Measurements from ENCODE around the gene SEMA6B.
A peak's percentile ranks its signal among the peaks of the same experiment; 100 is the strongest.

The SEMA6B gene

GRCh38 chr19:4578552-4579248, 19.2 kb upstream of the SEMA6B start:
- H3K79me2 ChIP-seq (ENCODE audit: control insufficient read depth, insufficient read depth, low read length), result no peaks in the 10 kb centered on the region
- no peak overlapping the region for H4K8ac ChIP-seq (ENCODE audit: low read depth, low read length)
- no peak overlapping the region for H3K4me2 ChIP-seq (ENCODE audit: low read length)
- H2BK15ac ChIP-seq (replicated peaks; ENCODE audit: low read depth), result no peak overlapping the region
- H3K18ac ChIP-seq (ENCODE audit: low read length), result no peak overlapping the region
- WGBS (ENCODE audit: extremely low coverage, insufficient coverage, low lambda C conversion rate), result no CpG with 5 or more reads among the region's 11 CpGs
- no peaks in the 10 kb centered on the region for H3K27me3 ChIP-seq (ENCODE audit: insufficient read depth, low read length, poor library complexity)
- no peak overlapping the region for H3K9ac ChIP-seq (ENCODE audit: low read length)
- no peak overlapping the region for H3K4ac ChIP-seq (ENCODE audit: low read depth, low read length)
- peaks cover 5% of the 10 kb centered on the region for H3K4me1 ChIP-seq (ENCODE audit: control insufficient read depth, low read depth, low read length)
- H3K56ac ChIP-seq (ENCODE audit: low read length), result no peak overlapping the region
- H4K5ac ChIP-seq (ENCODE audit: low read length), result no peak overlapping the region
- H3K79me1 ChIP-seq (ENCODE audit: low read length), result no peaks in the 10 kb centered on the region
- H3K4me3 ChIP-seq (ENCODE audit: low read length), result no peak overlapping the region
- H3K23ac ChIP-seq (ENCODE audit: low read length), result no peak overlapping the region
- no peak for DNase-seq
- no peak overlapping the region for H2BK120ac ChIP-seq (ENCODE audit: low read depth, low read length)
- no peak overlapping the region for H3K27ac ChIP-seq (ENCODE audit: low read depth, low read length)
- H3K36me3 ChIP-seq (ENCODE audit: control insufficient read depth, insufficient read depth, low read length), result no peaks in the 10 kb centered on the region
- H2AK5ac ChIP-seq (ENCODE audit: low read length), result no peak overlapping the region
- H2BK5ac ChIP-seq (ENCODE audit: low read length), result no peak overlapping the region

- H3K4me1 ChIP-seq (ENCODE audit: control insufficient read depth, low read depth, low read length), result peaks cover 5% of the 10 kb centered on the region
- no peak overlapping the region for H2BK120ac ChIP-seq (ENCODE audit: low read depth, low read length)
- no peak overlapping the region for H3K23ac ChIP-seq (ENCODE audit: low read length)
- DNase-seq, result peak; percentile 67
- no peak overlapping the region for H3K4ac ChIP-seq (ENCODE audit: low read depth, low read length)
- H3K4me2 ChIP-seq (ENCODE audit: low read length), result no peak overlapping the region
- WGBS (ENCODE audit: extremely low coverage, insufficient coverage, low lambda C conversion rate), result no CpG with 5 or more reads among the region's 5 CpGs
- no peak overlapping the region for H3K27ac ChIP-seq (ENCODE audit: low read depth, low read length)
- H3K79me2 ChIP-seq (ENCODE audit: control insufficient read depth, insufficient read depth, low read length), result no peaks in the 10 kb centered on the region
- no peak overlapping the region for H2AK5ac ChIP-seq (ENCODE audit: low read length)
- no peak overlapping the region for H2BK5ac ChIP-seq (ENCODE audit: low read length)
- H3K56ac ChIP-seq (ENCODE audit: low read length), result peak overlapping the region; percentile 71
- no peak overlapping the region for H3K18ac ChIP-seq (ENCODE audit: low read length)
- no peak overlapping the region for H4K5ac ChIP-seq (ENCODE audit: low read length)
- no peaks in the 10 kb centered on the region for H3K79me1 ChIP-seq (ENCODE audit: low read length)
- no peaks in the 10 kb centered on the region for H3K36me3 ChIP-seq (ENCODE audit: control insufficient read depth, insufficient read depth, low read length)
- no peak overlapping the region for H4K8ac ChIP-seq (ENCODE audit: low read depth, low read length)
- no peak overlapping the region for H3K4me3 ChIP-seq (ENCODE audit: low read length)
- no peaks in the 10 kb centered on the region for H3K27me3 ChIP-seq (ENCODE audit: insufficient read depth, low read length, poor library complexity)
- H2BK15ac ChIP-seq (replicated peaks; ENCODE audit: low read depth), result no peak overlapping the region
- H3K9ac ChIP-seq (ENCODE audit: low read length), result no peak overlapping the region
Measured at GRCh38 chr19:4577020-4577782, 17.7 kb upstream of the SEMA6B start.

GRCh38 chr19:4576016-4576933, 16.8 kb upstream of the SEMA6B start:
- H3K79me1 ChIP-seq (ENCODE audit: low read length), result no peaks in the 10 kb centered on the region
- H3K27me3 ChIP-seq (ENCODE audit: insufficient read depth, low read length, poor library complexity), result no peaks in the 10 kb centered on the region
- H3K56ac ChIP-seq (ENCODE audit: low read length), result peak overlapping the region; percentile 42
- no peak overlapping the region for H3K27ac ChIP-seq (ENCODE audit: low read depth, low read length)
- no peaks in the 10 kb centered on the region for H3K79me2 ChIP-seq (ENCODE audit: control insufficient read depth, insufficient read depth, low read length)
- no peak overlapping the region for H3K4me2 ChIP-seq (ENCODE audit: low read length)
- DNase-seq, result peak; percentile 81
- peaks cover 5% of the 10 kb centered on the region for H3K4me1 ChIP-seq (ENCODE audit: control insufficient read depth, low read depth, low read length)
- no CpG with 5 or more reads among the region's 17 CpGs for WGBS (ENCODE audit: extremely low coverage, insufficient coverage, low lambda C conversion rate)
- no peak overlapping the region for H2BK120ac ChIP-seq (ENCODE audit: low read depth, low read length)
- H2BK5ac ChIP-seq (ENCODE audit: low read length), result no peak overlapping the region
- H3K4me3 ChIP-seq (ENCODE audit: low read length), result no peak overlapping the region
- no peak overlapping the region for H3K23ac ChIP-seq (ENCODE audit: low read length)
- no peak overlapping the region for H3K4ac ChIP-seq (ENCODE audit: low read depth, low read length)
- H3K36me3 ChIP-seq (ENCODE audit: control insufficient read depth, insufficient read depth, low read length), result no peaks in the 10 kb centered on the region
- H2AK5ac ChIP-seq (ENCODE audit: low read length), result no peak overlapping the region
- H4K8ac ChIP-seq (ENCODE audit: low read depth, low read length), result no peak overlapping the region
- no peak overlapping the region for H3K18ac ChIP-seq (ENCODE audit: low read length)
- H4K5ac ChIP-seq (ENCODE audit: low read length), result no peak overlapping the region
- no peak overlapping the region for H2BK15ac ChIP-seq (replicated peaks; ENCODE audit: low read depth)
- H3K9ac ChIP-seq (ENCODE audit: low read length), result no peak overlapping the region

GRCh38 chr19:4575267-4576015, 16.0 kb upstream of the SEMA6B start:
- peak overlapping the region; percentile 73 for H3K4ac ChIP-seq (ENCODE audit: low read depth, low read length)
- DNase-seq, result peak; percentile 99
- H3K36me3 ChIP-seq (ENCODE audit: control insufficient read depth, insufficient read depth, low read length), result no peaks in the 10 kb centered on the region
- no peaks in the 10 kb centered on the region for H3K79me2 ChIP-seq (ENCODE audit: control insufficient read depth, insufficient read depth, low read length)
- peak overlapping the region; percentile 84 for H2BK5ac ChIP-seq (ENCODE audit: low read length)
- H3K23ac ChIP-seq (ENCODE audit: low read length), result no peak overlapping the region
- peaks cover 5% of the 10 kb centered on the region for H3K4me1 ChIP-seq (ENCODE audit: control insufficient read depth, low read depth, low read length)
- H4K5ac ChIP-seq (ENCODE audit: low read length), result no peak overlapping the region
- peak overlapping the region; percentile 74 for H2BK120ac ChIP-seq (ENCODE audit: low read depth, low read length)
- no peaks in the 10 kb centered on the region for H3K79me1 ChIP-seq (ENCODE audit: low read length)
- H2AK5ac ChIP-seq (ENCODE audit: low read length), result no peak overlapping the region
- no peak overlapping the region for H2BK15ac ChIP-seq (replicated peaks; ENCODE audit: low read depth)
- H4K8ac ChIP-seq (ENCODE audit: low read depth, low read length), result no peak overlapping the region
- peak overlapping the region; percentile 71 for H3K18ac ChIP-seq (ENCODE audit: low read length)
- H3K56ac ChIP-seq (ENCODE audit: low read length), result peak overlapping the region; percentile 42
- H3K4me3 ChIP-seq (ENCODE audit: low read length), result no peak overlapping the region
- peak overlapping the region; percentile 56 for H3K9ac ChIP-seq (ENCODE audit: low read length)
- no peaks in the 10 kb centered on the region for H3K27me3 ChIP-seq (ENCODE audit: insufficient read depth, low read length, poor library complexity)
- WGBS (ENCODE audit: extremely low coverage, insufficient coverage, low lambda C conversion rate), result no CpG with 5 or more reads among the region's 19 CpGs
- peak overlapping the region; percentile 66 for H3K27ac ChIP-seq (ENCODE audit: low read depth, low read length)
- peak overlapping the region; percentile 36 for H3K4me2 ChIP-seq (ENCODE audit: low read length)

GRCh38 chr19:4573682-4574081, 14.2 kb upstream of the SEMA6B start:
- H3K36me3 ChIP-seq (ENCODE audit: control insufficient read depth, insufficient read depth, low read length), result no peaks in the 10 kb centered on the region
- no peaks in the 10 kb centered on the region for H3K79me2 ChIP-seq (ENCODE audit: control insufficient read depth, insufficient read depth, low read length)
- no peak overlapping the region for H3K4ac ChIP-seq (ENCODE audit: low read depth, low read length)
- H2BK120ac ChIP-seq (ENCODE audit: low read depth, low read length), result no peak overlapping the region
- WGBS (ENCODE audit: extremely low coverage, insufficient coverage, low lambda C conversion rate), result no CpG with 5 or more reads among the region's 6 CpGs
- H3K79me1 ChIP-seq (ENCODE audit: low read length), result no peaks in the 10 kb centered on the region
- no peak overlapping the region for H3K4me3 ChIP-seq (ENCODE audit: low read length)
- H3K4me2 ChIP-seq (ENCODE audit: low read length), result no peak overlapping the region
- H3K18ac ChIP-seq (ENCODE audit: low read length), result no peak overlapping the region
- no peak overlapping the region for H3K27ac ChIP-seq (ENCODE audit: low read depth, low read length)
- no peak overlapping the region for H3K23ac ChIP-seq (ENCODE audit: low read length)
- no peak overlapping the region for H2AK5ac ChIP-seq (ENCODE audit: low read length)
- no peak overlapping the region for H4K5ac ChIP-seq (ENCODE audit: low read length)
- no peaks in the 10 kb centered on the region for H3K27me3 ChIP-seq (ENCODE audit: insufficient read depth, low read length, poor library complexity)
- peaks cover 5% of the 10 kb centered on the region for H3K4me1 ChIP-seq (ENCODE audit: control insufficient read depth, low read depth, low read length)
- H4K8ac ChIP-seq (ENCODE audit: low read depth, low read length), result no peak overlapping the region
- H3K56ac ChIP-seq (ENCODE audit: low read length), result no peak overlapping the region
- no peak overlapping the region for H3K9ac ChIP-seq (ENCODE audit: low read length)
- no peak for DNase-seq
- no peak overlapping the region for H2BK15ac ChIP-seq (replicated peaks; ENCODE audit: low read depth)
- no peak overlapping the region for H2BK5ac ChIP-seq (ENCODE audit: low read length)

Measured in mesendoderm (in vitro differentiated cells).